Measurements from ENCODE around the gene HSPA4. TPM values are rescaled to one million over a fixed set of nuclear protein-coding genes. Genes with fewer than 3 reads are reported as not detected.
"Not testable (repeated sequence)": the region's sequence is repeated elsewhere in the genome, so short reads cannot be mapped to it uniquely, and the experiment has no call there.

HSPA4 gene
- total RNA-seq, 1 donor from 2014 or later: 133 TPM

DNA sequence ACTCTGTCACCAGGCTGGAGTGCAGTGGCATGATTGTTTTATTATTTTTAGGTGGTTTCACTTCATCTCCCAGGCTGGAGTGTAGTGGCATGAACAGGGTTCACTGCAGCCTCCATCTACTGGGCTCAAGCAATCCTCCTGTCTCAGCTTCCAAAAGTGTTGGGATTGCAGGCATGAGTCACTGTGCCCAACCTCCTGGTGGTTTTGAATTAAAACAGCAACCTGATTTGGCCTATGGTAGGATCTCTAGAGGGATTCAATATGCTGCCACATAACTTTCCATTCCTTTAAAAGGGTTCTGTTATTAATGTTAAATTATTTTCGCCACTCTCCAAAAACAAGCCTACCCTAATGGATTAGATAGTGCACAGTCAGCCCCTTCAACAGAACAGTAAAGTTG is 9.9 kb upstream of the HSPA4 start:
- no peaks in the 10 kb centered on the region for H3K36me3 Mint-ChIP-seq (ENCODE audit: insufficient read depth)
- H3K9me3 Mint-ChIP-seq (ENCODE audit: low read depth): no peaks in the 10 kb centered on the region
- no peak overlapping the region for H3K27ac Mint-ChIP-seq
- H3K27me3 Mint-ChIP-seq: no peaks in the 10 kb centered on the region
- DNase-seq (ENCODE audit: low spot score, unreplicated experiment): no peak
- H3K4me1 Mint-ChIP-seq (ENCODE audit: low read depth): peaks cover 2% of the 10 kb centered on the region
- TF ChIP-seq CTCF (IDR thresholded peaks at IDR 0.05; ENCODE audit: unreplicated experiment): no peak
- no peak overlapping the region for H3K4me3 Mint-ChIP-seq (ENCODE audit: low read depth)

DNA sequence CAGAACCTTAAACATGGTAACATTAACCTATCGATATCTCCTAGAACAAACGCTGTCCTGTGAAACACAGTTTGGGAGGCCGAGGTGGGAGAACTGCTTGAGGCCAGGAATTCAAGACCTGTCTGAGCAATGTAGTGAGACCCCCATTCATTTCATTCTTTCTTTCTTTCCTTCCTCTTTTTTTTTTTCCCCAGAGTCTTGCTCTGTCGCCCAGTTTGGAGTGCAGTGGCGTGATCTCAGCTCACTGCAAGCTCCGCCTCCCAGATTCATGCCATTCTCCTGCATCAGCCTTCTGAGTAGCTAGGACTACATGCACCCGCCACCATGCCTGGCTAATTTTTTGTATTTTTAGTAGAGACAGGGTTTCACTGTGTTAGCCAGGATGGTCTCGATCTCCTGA is 5.3 kb upstream of the HSPA4 start:
- H3K36me3 Mint-ChIP-seq (ENCODE audit: insufficient read depth); H3K27ac Mint-ChIP-seq; H3K9me3 Mint-ChIP-seq (ENCODE audit: low read depth); DNase-seq (ENCODE audit: low spot score, unreplicated experiment); H3K27me3 Mint-ChIP-seq; H3K4me3 Mint-ChIP-seq (ENCODE audit: low read depth): not testable (repeated sequence)
- peaks cover 23% of the 10 kb centered on the region for H3K4me1 Mint-ChIP-seq (ENCODE audit: low read depth)

- no peak for TF ChIP-seq CTCF (IDR thresholded peaks at IDR 0.05; ENCODE audit: unreplicated experiment)
- H3K27me3 Mint-ChIP-seq: no peaks in the 10 kb centered on the region
Measured at GRCh38 chr5:133047404-133047803, 4.4 kb upstream of the HSPA4 start.

GRCh38 chr5:133048993-133049725 is 2.7 kb upstream of the HSPA4 start:
- Mint-ChIP-seq H3K36me3 (ENCODE audit: insufficient read depth) (no peaks in the 10 kb centered on the region), H3K4me3 (ENCODE audit: low read depth) (peak overlapping the region; percentile 59), H3K27me3 (no peaks in the 10 kb centered on the region), H3K4me1 (ENCODE audit: low read depth) (peaks cover 25% of the 10 kb centered on the region), H3K9me3 (ENCODE audit: low read depth) (no peaks in the 10 kb centered on the region), H3K27ac (peak overlapping the region; percentile 88)
- TF ChIP-seq CTCF (IDR thresholded peaks at IDR 0.05; ENCODE audit: unreplicated experiment): no peak
- DNase-seq (ENCODE audit: low spot score, unreplicated experiment): no peak

More at GRCh38 chr5:133047404-133047803, 4.4 kb upstream of the HSPA4 start:
- peaks cover 23% of the 10 kb centered on the region for H3K4me1 Mint-ChIP-seq (ENCODE audit: low read depth)
- H3K4me3 Mint-ChIP-seq (ENCODE audit: low read depth): no peak overlapping the region
- DNase-seq (ENCODE audit: low spot score, unreplicated experiment): no peak
- no peaks in the 10 kb centered on the region for H3K9me3 Mint-ChIP-seq (ENCODE audit: low read depth)
- H3K36me3 Mint-ChIP-seq (ENCODE audit: insufficient read depth): no peaks in the 10 kb centered on the region
- no peak overlapping the region for H3K27ac Mint-ChIP-seq

- no peaks in the 10 kb centered on the region for H3K27me3 Mint-ChIP-seq
- peaks cover 28% of the 10 kb centered on the region for H3K4me1 Mint-ChIP-seq (ENCODE audit: low read depth)
- H3K36me3 Mint-ChIP-seq (ENCODE audit: insufficient read depth): peaks cover under 1% of the 10 kb centered on the region
- no peaks in the 10 kb centered on the region for H3K9me3 Mint-ChIP-seq (ENCODE audit: low read depth)
- peak overlapping the region; percentile 59 for H3K4me3 Mint-ChIP-seq (ENCODE audit: low read depth)
- peak overlapping the region; percentile 88 for H3K27ac Mint-ChIP-seq
- no peak for DNase-seq (ENCODE audit: low spot score, unreplicated experiment)
- no peak for TF ChIP-seq CTCF (IDR thresholded peaks at IDR 0.05; ENCODE audit: unreplicated experiment)
Measured at GRCh38 chr5:133049726-133050048, 2.1 kb upstream of the HSPA4 start.

GRCh38 chr5:133050521-133050920 is 1.3 kb upstream of the HSPA4 start:
- Mint-ChIP-seq H3K4me3 (ENCODE audit: low read depth) (peak overlapping the region; percentile 94), H3K9me3 (ENCODE audit: low read depth) (no peaks in the 10 kb centered on the region), H3K4me1 (ENCODE audit: low read depth) (peaks cover 32% of the 10 kb centered on the region), H3K27ac (peak overlapping the region; percentile 100), H3K36me3 (ENCODE audit: insufficient read depth) (peaks cover 2% of the 10 kb centered on the region), H3K27me3 (no peaks in the 10 kb centered on the region)
- no peak for DNase-seq (ENCODE audit: low spot score, unreplicated experiment)
- no peak for TF ChIP-seq CTCF (IDR thresholded peaks at IDR 0.05; ENCODE audit: unreplicated experiment)

Measured in progenitor cell of endocrine pancreas (in vitro differentiated cells).